ENCODE results near the gene CHRNA4. TPM values are rescaled to one million over a fixed set of nuclear protein-coding genes. Genes with fewer than 3 reads are reported as not detected.

Gene CHRNA4
- total RNA-seq, 1 donor from 2014 or later = 0.38 TPM

- no peak for DNase-seq
- Histone ChIP-seq H3K9me3 (replicated peaks) (no peaks in the 10 kb centered on the region), H3K4me1 (peaks cover 16% of the 10 kb centered on the region), H3K36me3 (no peaks in the 10 kb centered on the region), H3K4me3 (no peak overlapping the region), H3K27me3 (ENCODE audit: low read depth) (peaks cover 88% of the 10 kb centered on the region), H3K27ac (replicated peaks) (no peak overlapping the region)
- TF ChIP-seq CTCF (IDR thresholded peaks at IDR 0.05; ENCODE audit: borderline replicate concordance) = no peak
- intact Hi-C loops (cut with micrococcal nuclease) = no loop called here
These were observed 13.4 kb upstream of the CHRNA4 start for GRCh38 chr20:63374504-63374903.

- no peak for DNase-seq
- H3K4me3 ChIP-seq = no peak overlapping the region
- H3K36me3 ChIP-seq = no peaks in the 10 kb centered on the region
- H3K4me1 ChIP-seq = peaks cover 16% of the 10 kb centered on the region
- no peaks in the 10 kb centered on the region for H3K9me3 ChIP-seq (replicated peaks)
- H3K27me3 ChIP-seq (ENCODE audit: low read depth) = peaks cover 82% of the 10 kb centered on the region
- TF ChIP-seq CTCF (IDR thresholded peaks at IDR 0.05; ENCODE audit: borderline replicate concordance) = no peak
- intact Hi-C loops (cut with micrococcal nuclease) = no loop called here
- no peak overlapping the region for H3K27ac ChIP-seq (replicated peaks)
These were observed 12.8 kb upstream of the CHRNA4 start for GRCh38 chr20:63373996-63374395.

GRCh38 chr20:63372971-63373885, 12.1 kb upstream of the CHRNA4 start:
- intact Hi-C loops (cut with micrococcal nuclease) = no loop called here
- peaks cover 16% of the 10 kb centered on the region for H3K4me1 ChIP-seq
- H3K36me3 ChIP-seq = no peaks in the 10 kb centered on the region
- DNase-seq = no peak
- H3K9me3 ChIP-seq (replicated peaks) = no peaks in the 10 kb centered on the region
- no peak for TF ChIP-seq CTCF (IDR thresholded peaks at IDR 0.05; ENCODE audit: borderline replicate concordance)
- peaks cover 79% of the 10 kb centered on the region for H3K27me3 ChIP-seq (ENCODE audit: low read depth)
- no peak overlapping the region for H3K4me3 ChIP-seq
- H3K27ac ChIP-seq (replicated peaks) = no peak overlapping the region

- H3K4me3 ChIP-seq = no peak overlapping the region
- H3K27me3 ChIP-seq (ENCODE audit: low read depth) = peaks cover 64% of the 10 kb centered on the region
- intact Hi-C loops (cut with micrococcal nuclease) = no loop called here
- H3K27ac ChIP-seq (replicated peaks) = peak overlapping the region; percentile 30
- no peaks in the 10 kb centered on the region for H3K36me3 ChIP-seq
- DNase-seq = no peak
- H3K9me3 ChIP-seq (replicated peaks) = no peaks in the 10 kb centered on the region
- H3K4me1 ChIP-seq = peaks cover 16% of the 10 kb centered on the region
- no peak for TF ChIP-seq CTCF (IDR thresholded peaks at IDR 0.05; ENCODE audit: borderline replicate concordance)
These were observed 10.2 kb upstream of the CHRNA4 start for GRCh38 chr20:63371291-63371865.

GRCh38 chr20:63370618-63371187, 9.6 kb upstream of the CHRNA4 start:
- intact Hi-C loops (cut with micrococcal nuclease) = no loop called here
- no peak overlapping the region for H3K4me3 ChIP-seq
- H3K27me3 ChIP-seq (ENCODE audit: low read depth) = peaks cover 58% of the 10 kb centered on the region
- no peaks in the 10 kb centered on the region for H3K9me3 ChIP-seq (replicated peaks)
- DNase-seq = peak; percentile 41
- peak overlapping the region; percentile 30 for H3K27ac ChIP-seq (replicated peaks)
- TF ChIP-seq CTCF (IDR thresholded peaks at IDR 0.05; ENCODE audit: borderline replicate concordance) = no peak
- H3K4me1 ChIP-seq = peaks cover 16% of the 10 kb centered on the region
- no peaks in the 10 kb centered on the region for H3K36me3 ChIP-seq
